Measurements from ENCODE around the gene CEP135. TPM values are rescaled to one million over a fixed set of nuclear protein-coding genes. Genes with fewer than 3 reads are reported as not detected.
A peak's percentile ranks its signal among the peaks of the same experiment; 100 is the strongest.

The CEP135 gene
- total and polyA plus RNA-seq, 4 donors, result 2.2 to 23.0 (median 5.1) TPM

GRCh38 chr4:56042225-56042624, 93.5 kb downstream of the CEP135 start:
- Histone ChIP-seq H3K4me1 (ENCODE audit: control insufficient read depth in 5 of 5, insufficient read depth in 5 of 5, low read length in 5 of 5) (no peaks in the 10 kb centered on the region), H3K36me3 (ENCODE audit: control insufficient read depth in 4 of 4, insufficient read depth in 4 of 4, low read length in 4 of 4) (no peaks in the 10 kb centered on the region), H3K9ac (ENCODE audit: insufficient read depth in 1 of 2, low read length in 2 of 2) (no peak overlapping the region), H3K9me3 (ENCODE audit: control insufficient read depth in 4 of 4, insufficient read depth in 3 of 4, low read length in 3 of 4) (no peaks in the 10 kb centered on the region), H3K27ac (ENCODE audit: low read depth in 1 of 2, low read length in 1 of 2) (no peak overlapping the region), H3K27me3 (ENCODE audit: control insufficient read depth in 3 of 3, insufficient read depth in 3 of 3, low read length in 2 of 3) (no peaks in the 10 kb centered on the region), H3K4me3 (no peak overlapping the region)
- no peak for ATAC-seq (ENCODE audit: insufficient read depth, low FRiP score)
- 85 to 88% methylated on average over 1 of the region's 1 CpG for WGBS, 2 donors
- DNase-seq, result no peak
- no peak for TF ChIP-seq CTCF (IDR thresholded peaks at IDR 0.05; ENCODE audit: control extremely low read depth, extremely low read depth)

- WGBS, 2 donors, result 7 to 16% methylated on average over 5 of the region's 5 CpGs
- no peaks in the 10 kb centered on the region for H3K36me3 ChIP-seq (ENCODE audit: control insufficient read depth in 4 of 4, insufficient read depth in 4 of 4, low read length in 4 of 4)
- no peaks in the 10 kb centered on the region for H3K9me3 ChIP-seq (ENCODE audit: control insufficient read depth in 4 of 4, insufficient read depth in 3 of 4, low read length in 3 of 4)
- DNase-seq (peak in 1 of 3 donors; percentile 52), ATAC-seq (ENCODE audit: insufficient read depth, low FRiP score) (no peak)
- peaks cover 0 to 10% (median 0%) of the 10 kb centered on the region in 3 donors for H3K27me3 ChIP-seq (ENCODE audit: control insufficient read depth in 3 of 3, insufficient read depth in 3 of 3, low read length in 2 of 3)
- peak overlapping the region in 1 of 2 donors; percentile 67 for H3K9ac ChIP-seq (ENCODE audit: insufficient read depth in 1 of 2, low read length in 2 of 2)
- H3K4me1 ChIP-seq (ENCODE audit: control insufficient read depth in 5 of 5, insufficient read depth in 5 of 5, low read length in 5 of 5), result peaks cover 0 to 15% (median 0%) of the 10 kb centered on the region in 5 donors
- no peak overlapping the region for H3K4me3 ChIP-seq
- no peak for TF ChIP-seq CTCF (IDR thresholded peaks at IDR 0.05; ENCODE audit: control extremely low read depth, extremely low read depth)
- H3K27ac ChIP-seq (ENCODE audit: low read depth in 1 of 2, low read length in 1 of 2), result no peak overlapping the region
Observed at GRCh38 chr4:56048383-56048701, 99.6 kb downstream of the CEP135 start.

GRCh38 chr4:56048702-56049431, 100.1 kb downstream of the CEP135 start:
- Histone ChIP-seq H3K27me3 (ENCODE audit: control insufficient read depth in 3 of 3, insufficient read depth in 3 of 3, low read length in 2 of 3) (peaks cover 0 to 10% (median 0%) of the 10 kb centered on the region in 3 donors), H3K36me3 (ENCODE audit: control insufficient read depth in 4 of 4, insufficient read depth in 4 of 4, low read length in 4 of 4) (no peaks in the 10 kb centered on the region), H3K9me3 (ENCODE audit: control insufficient read depth in 4 of 4, insufficient read depth in 3 of 4, low read length in 3 of 4) (no peaks in the 10 kb centered on the region), H3K4me1 (ENCODE audit: control insufficient read depth in 5 of 5, insufficient read depth in 5 of 5, low read length in 5 of 5) (peaks cover 0 to 15% (median 0%) of the 10 kb centered on the region in 5 donors), H3K4me3 (peak overlapping the region; percentile 38), H3K9ac (ENCODE audit: insufficient read depth in 1 of 2, low read length in 2 of 2) (peak overlapping the region in 1 of 2 donors; percentile 67), H3K27ac (ENCODE audit: low read depth in 1 of 2, low read length in 1 of 2) (no peak overlapping the region)
- 0 to 1% methylated on average over 37 to 81 of the region's 81 CpGs for WGBS, 2 donors
- ATAC-seq (ENCODE audit: insufficient read depth, low FRiP score) (peak; percentile 91), DNase-seq (peak; percentile 72 to 86 (median 85))
- TF ChIP-seq CTCF (IDR thresholded peaks at IDR 0.05; ENCODE audit: control extremely low read depth, extremely low read depth), result peak; percentile 5
